Parathyroid adenoma (tissue), 2 donors: ENCODE results near the gene SIL1.
A peak's percentile ranks its signal among the peaks of the same experiment; 100 is the strongest.
"Not testable (repeated sequence)": the region's sequence is repeated elsewhere in the genome, so short reads cannot be mapped to it uniquely, and the experiment has no call there.

Experiments used
- H2AFZ ChIP-seq: fragments of 300-600 bp; sonication (generic); one replicate; pipeline ENCODE4 v1.7.0; 2017; ENCODE audit warnings: antibody characterized with exemption, mild to moderate bottlenecking
- H3K27ac ChIP-seq: fragments of 300-600 bp; sonication (generic); one replicate; pipeline ENCODE4 v1.7.0; 2017
- H3K27me3 ChIP-seq: fragments of 300-600 bp; sonication (generic); one replicate; pipeline ENCODE4 v1.7.0; 2017; ENCODE audit warnings: low read length; ENCODE audit not compliant: control insufficient read depth, insufficient read depth
- H3K36me3 ChIP-seq: fragments of 300-600 bp; sonication (generic); one replicate; pipeline ENCODE4 v1.7.0; 2017; ENCODE audit warnings: low read length; ENCODE audit not compliant: control insufficient read depth, insufficient read depth
- H3K4me1 ChIP-seq: fragments of 300-600 bp; sonication (generic); one replicate; pipeline ENCODE4 v1.7.0; 2017; ENCODE audit warnings: control low read depth
- H3K4me2 ChIP-seq: fragments of 300-600 bp; sonication (generic); one replicate; pipeline ENCODE4 v1.7.0; 2017; ENCODE audit warnings: low read length
- H3K4me3 ChIP-seq: fragments of 300-600 bp; sonication (generic); one replicate; pipeline ENCODE4 v1.7.0; 2017; ENCODE audit warnings: low read depth, low read length
- H3K79me2 ChIP-seq: fragments of 300-600 bp; sonication (generic); one replicate; pipeline ENCODE4 v1.7.0; 2017; ENCODE audit warnings: control low read depth
- H3K9ac ChIP-seq: fragments of 300-600 bp; sonication (generic); one replicate; pipeline ENCODE4 v1.7.0; 2017; ENCODE audit warnings: mild to moderate bottlenecking
- H3K9me3 ChIP-seq: fragments of 300-600 bp; sonication (generic); one replicate; pipeline ENCODE4 v1.7.0; 2017; ENCODE audit warnings: low read length; ENCODE audit not compliant: control insufficient read depth
- CTCF ChIP-seq: fragments of 300-600 bp; sonication (generic); IDR thresholded peaks from one replicate; pipeline ENCODE4 v1.7.0; 2017; ENCODE audit warnings: antibody characterized with exemption, mild to moderate bottlenecking
- donor health status: primary hyperparathyroidism.

Gene SIL1

GRCh38 chr5:139171779-139172404, 26.3 kb downstream of the SIL1 start:
- no peak overlapping the region for H3K4me3 ChIP-seq
- no peak overlapping the region for H3K4me2 ChIP-seq
- peaks cover 9% of the 10 kb centered on the region for H3K4me1 ChIP-seq
- no peaks in the 10 kb centered on the region for H3K27me3 ChIP-seq
- H3K27ac ChIP-seq: no peak overlapping the region
- H3K9ac ChIP-seq: no peak overlapping the region
- no peak overlapping the region for H2AFZ ChIP-seq
- H3K9me3 ChIP-seq: no peaks in the 10 kb centered on the region
- peaks cover 27% of the 10 kb centered on the region for H3K79me2 ChIP-seq
- H3K36me3 ChIP-seq: no peaks in the 10 kb centered on the region
- no peak for TF ChIP-seq CTCF

GRCh38 chr5:139167952-139168720, 30.0 kb downstream of the SIL1 start:
- Histone ChIP-seq H3K4me1 (peaks cover 9% of the 10 kb centered on the region), H3K4me2 (no peak overlapping the region), H3K79me2 (peaks cover 25% of the 10 kb centered on the region), H3K27ac (peak overlapping the region; percentile 16), H3K4me3 (no peak overlapping the region), H3K9ac (no peak overlapping the region), H3K9me3 (no peaks in the 10 kb centered on the region), H3K36me3 (no peaks in the 10 kb centered on the region), H3K27me3 (no peaks in the 10 kb centered on the region), H2AFZ (no peak overlapping the region)
- no peak for TF ChIP-seq CTCF

- Histone ChIP-seq H3K9me3 (no peaks in the 10 kb centered on the region), H3K4me3 (no peak overlapping the region), H3K79me2 (peaks cover 22% of the 10 kb centered on the region), H3K9ac (no peak overlapping the region), H3K27ac (no peak overlapping the region), H3K4me2 (no peak overlapping the region), H3K27me3 (no peaks in the 10 kb centered on the region), H2AFZ (no peak overlapping the region), H3K4me1 (peaks cover 9% of the 10 kb centered on the region), H3K36me3 (no peaks in the 10 kb centered on the region)
- no peak for TF ChIP-seq CTCF
Measured at GRCh38 chr5:139167533-139167932, 30.6 kb downstream of the SIL1 start.

GRCh38 chr5:139167063-139167462, 31.1 kb downstream of the SIL1 start:
- Histone ChIP-seq H2AFZ (no peak overlapping the region), H3K4me2 (no peak overlapping the region), H3K79me2 (peaks cover 17% of the 10 kb centered on the region), H3K4me1 (peaks cover 9% of the 10 kb centered on the region), H3K9me3 (no peaks in the 10 kb centered on the region), H3K9ac (no peak overlapping the region), H3K27ac (no peak overlapping the region), H3K36me3 (no peaks in the 10 kb centered on the region), H3K4me3 (no peak overlapping the region), H3K27me3 (no peaks in the 10 kb centered on the region)
- TF ChIP-seq CTCF: no peak

GRCh38 chr5:139164897-139165296, 33.3 kb downstream of the SIL1 start:
- not testable (repeated sequence) for H3K27ac ChIP-seq, H2AFZ ChIP-seq, H3K4me3 ChIP-seq, H3K27me3 ChIP-seq, H3K9ac ChIP-seq, H3K4me1 ChIP-seq, H3K9me3 ChIP-seq, H3K4me2 ChIP-seq, H3K36me3 ChIP-seq
- H3K79me2 ChIP-seq: peaks cover 15% of the 10 kb centered on the region
